KOPT-K1 (cell line): ENCODE measurements around the gene RAB3IL1.

Experiments used
- H3K27ac ChIP-seq: fragments of 200-600 bp; sonication (generic); 2 replicates; pipeline ENCODE4 v1.5.1; 2016; ENCODE audit warnings: antibody characterized with exemption, mild to moderate bottlenecking, low read depth, low read length; ENCODE audit not compliant: poor library complexity, severe bottlenecking
- H3K36me3 ChIP-seq: fragments of 200-600 bp; sonication (generic); 2 replicates; pipeline ENCODE4 v1.5.1; 2017; ENCODE audit warnings: antibody characterized with exemption, mild to moderate bottlenecking, low read length, moderate library complexity; ENCODE audit not compliant: insufficient read depth
- H3K9me3 ChIP-seq: fragments of 200-600 bp; sonication (generic); 2 replicates; pipeline ENCODE4 v1.5.1; 2017; ENCODE audit warnings: antibody characterized with exemption, low read length, mild to moderate bottlenecking; ENCODE audit not compliant: insufficient read depth, poor library complexity, severe bottlenecking

RAB3IL1 gene

DNA sequence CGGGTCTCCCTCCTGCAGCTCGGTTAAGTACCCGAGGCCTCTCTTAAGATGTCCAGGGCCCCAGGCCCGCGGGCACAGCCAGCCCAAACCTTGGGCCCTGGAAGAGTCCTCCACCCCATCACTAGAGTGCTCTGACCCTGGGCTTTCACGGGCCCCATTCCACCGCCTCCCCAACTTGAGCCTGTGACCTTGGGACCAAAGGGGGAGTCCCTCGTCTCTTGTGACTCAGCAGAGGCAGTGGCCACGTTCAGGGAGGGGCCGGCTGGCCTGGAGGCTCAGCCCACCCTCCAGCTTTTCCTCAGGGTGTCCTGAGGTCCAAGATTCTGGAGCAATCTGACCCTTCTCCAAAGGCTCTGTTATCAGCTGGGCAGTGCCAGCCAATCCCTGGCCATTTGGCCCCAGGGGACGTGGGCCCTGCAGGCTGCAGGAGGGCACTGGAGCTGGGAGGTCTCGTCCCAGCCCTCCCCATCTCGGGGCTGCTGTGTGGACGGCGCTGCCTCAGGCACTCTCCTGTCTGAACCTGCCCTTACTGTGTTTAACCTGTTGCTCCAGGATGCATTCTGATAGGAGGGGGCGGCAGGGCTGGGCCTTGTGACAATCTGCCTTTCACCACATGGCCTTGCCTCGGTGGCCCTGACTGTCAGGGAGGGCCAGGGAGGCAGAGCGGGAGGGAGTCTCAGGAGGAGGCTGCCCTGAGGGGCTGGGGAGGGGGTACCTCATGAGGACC, 51.0 kb downstream of the RAB3IL1 start:
- Histone ChIP-seq H3K36me3 (peaks cover 62% of the 10 kb centered on the region), H3K9me3 (no peaks in the 10 kb centered on the region), H3K27ac (no peak overlapping the region)

DNA sequence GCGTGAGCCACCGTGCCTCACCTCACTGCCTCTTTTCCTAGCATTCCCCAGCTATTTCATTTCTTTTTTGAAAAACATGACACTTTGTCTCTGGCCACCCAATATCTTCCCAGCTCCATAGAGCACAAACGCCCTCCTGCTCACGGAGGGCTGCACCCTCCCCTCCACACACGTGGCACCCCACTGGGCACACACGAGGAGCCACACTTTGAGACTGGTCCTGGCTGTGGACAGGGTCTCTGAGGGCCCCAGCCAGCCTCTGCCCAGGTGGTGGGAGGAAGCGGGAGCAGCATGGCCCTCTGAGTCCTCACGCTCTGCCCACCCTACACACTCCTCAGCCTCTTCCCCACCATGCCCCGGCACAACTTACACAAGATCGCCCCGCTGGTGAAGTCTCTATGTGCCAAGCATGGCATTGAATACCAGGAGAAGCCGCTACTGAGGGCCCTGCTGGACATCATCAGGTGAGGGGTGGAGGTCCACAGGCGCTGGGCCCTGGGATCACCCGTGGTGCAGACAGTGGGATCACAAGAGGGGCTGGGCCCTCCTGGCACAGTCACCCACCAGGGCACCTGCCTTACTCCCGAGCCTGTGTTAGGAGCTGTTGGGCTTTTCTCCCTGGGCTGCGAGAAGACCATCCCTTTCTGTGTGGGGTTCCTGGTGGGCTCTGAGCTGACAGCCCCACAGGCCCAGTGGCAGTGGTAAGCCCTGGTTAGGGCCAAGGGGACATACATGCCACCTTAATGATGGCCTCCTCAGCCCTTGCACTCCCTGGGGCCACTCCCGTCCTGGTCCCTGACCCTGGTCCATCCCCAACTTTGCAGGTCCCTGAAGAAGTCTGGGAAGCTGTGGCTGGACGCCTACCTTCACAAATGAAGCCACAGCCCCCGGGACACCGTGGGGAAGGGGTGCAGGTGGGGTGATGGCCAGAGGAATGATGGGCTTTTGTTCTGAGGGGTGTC, 52.3 kb downstream of the RAB3IL1 start:
- H3K36me3 ChIP-seq: peaks cover 75% of the 10 kb centered on the region
- no peak overlapping the region for H3K27ac ChIP-seq
- no peaks in the 10 kb centered on the region for H3K9me3 ChIP-seq

DNA sequence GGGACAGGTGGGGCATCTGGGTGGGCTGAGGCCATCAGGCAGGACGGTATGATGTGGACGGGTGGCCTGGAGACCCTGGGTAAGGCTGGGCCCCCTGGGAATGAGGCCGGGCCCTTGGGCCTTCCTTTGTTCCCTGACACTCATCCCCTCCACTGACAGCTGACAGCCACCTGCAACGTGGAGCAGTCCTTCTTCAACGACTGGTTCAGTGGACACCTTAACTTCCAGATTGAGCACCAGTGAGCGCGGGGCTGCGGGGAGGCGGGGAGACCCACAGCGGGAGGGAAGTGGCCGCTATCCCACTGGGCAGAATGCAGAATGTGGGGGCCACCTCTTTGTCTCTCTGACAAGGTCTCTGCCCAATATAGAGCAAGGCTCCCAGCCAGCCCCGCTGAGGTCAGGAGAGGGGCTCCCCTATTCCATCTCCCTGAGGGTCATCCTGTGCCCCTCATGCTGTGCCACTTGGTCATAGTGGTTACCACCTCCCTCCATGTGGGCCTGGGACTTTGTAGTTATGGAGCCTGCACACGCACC, 53.8 kb downstream of the RAB3IL1 start:
- Histone ChIP-seq H3K9me3 (no peaks in the 10 kb centered on the region), H3K36me3 (peaks cover 90% of the 10 kb centered on the region), H3K27ac (no peak overlapping the region)

DNA sequence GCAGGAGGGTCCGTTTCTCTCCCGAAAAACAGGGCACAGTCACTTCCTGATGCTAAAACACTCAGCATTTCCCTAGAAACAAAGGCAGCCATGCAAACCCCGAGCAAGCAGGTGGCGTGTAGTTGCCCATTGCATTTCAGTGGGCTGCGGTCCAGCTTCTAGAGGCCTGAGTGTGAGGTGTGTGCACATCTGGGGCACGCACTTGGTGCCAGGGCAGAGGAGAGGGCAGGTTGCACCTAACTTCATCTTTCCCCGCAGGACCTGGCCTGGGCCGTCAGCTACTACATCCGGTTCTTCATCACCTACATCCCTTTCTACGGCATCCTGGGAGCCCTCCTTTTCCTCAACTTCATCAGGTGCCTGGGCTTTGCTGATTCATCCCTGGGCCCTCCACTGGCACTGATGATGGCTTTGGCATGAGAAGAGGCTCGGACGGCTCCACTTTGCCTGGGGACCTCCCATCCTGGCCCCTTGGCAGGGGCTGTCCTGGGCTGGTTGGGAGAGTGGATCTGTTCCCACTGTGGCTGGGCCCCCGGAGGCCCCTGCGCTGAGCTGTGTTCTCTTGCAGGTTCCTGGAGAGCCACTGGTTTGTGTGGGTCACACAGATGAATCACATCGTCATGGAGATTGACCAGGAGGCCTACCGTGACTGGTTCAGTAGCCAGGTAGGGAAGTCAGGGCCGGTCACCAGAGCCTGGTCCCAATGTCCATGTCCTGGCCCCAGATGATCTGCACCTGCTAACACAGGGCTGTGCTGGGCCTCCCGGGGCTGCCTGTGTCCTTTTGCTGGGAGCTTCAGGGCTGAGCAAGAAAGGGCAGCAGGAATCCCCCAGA, 54.4 kb downstream of the RAB3IL1 start:
- H3K27ac ChIP-seq: no peak overlapping the region
- no peaks in the 10 kb centered on the region for H3K9me3 ChIP-seq
- H3K36me3 ChIP-seq: peaks cover 96% of the 10 kb centered on the region

DNA sequence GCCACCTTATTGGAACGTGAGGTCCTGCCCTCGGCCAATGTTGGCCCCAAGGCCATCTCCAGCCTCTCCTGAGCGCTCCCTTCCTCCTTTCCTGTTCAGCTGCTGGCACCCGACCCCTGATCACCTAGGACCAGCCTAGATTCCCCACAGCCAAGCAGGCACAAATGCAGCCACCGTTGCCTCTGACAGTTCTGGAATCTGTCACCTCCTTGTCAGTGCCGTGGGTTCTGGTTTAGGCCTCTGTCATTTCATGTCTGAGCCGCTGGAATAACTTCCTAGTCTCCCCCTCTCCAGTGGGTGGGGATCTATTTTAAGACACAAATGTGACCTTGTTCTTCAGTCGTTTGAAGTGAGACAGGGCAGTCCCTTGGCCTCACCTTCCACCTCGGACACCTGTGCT, 55.7 kb downstream of the RAB3IL1 start:
- Histone ChIP-seq H3K36me3 (peaks cover 100% of the 10 kb centered on the region), H3K27ac (no peak overlapping the region), H3K9me3 (no peaks in the 10 kb centered on the region)

DNA sequence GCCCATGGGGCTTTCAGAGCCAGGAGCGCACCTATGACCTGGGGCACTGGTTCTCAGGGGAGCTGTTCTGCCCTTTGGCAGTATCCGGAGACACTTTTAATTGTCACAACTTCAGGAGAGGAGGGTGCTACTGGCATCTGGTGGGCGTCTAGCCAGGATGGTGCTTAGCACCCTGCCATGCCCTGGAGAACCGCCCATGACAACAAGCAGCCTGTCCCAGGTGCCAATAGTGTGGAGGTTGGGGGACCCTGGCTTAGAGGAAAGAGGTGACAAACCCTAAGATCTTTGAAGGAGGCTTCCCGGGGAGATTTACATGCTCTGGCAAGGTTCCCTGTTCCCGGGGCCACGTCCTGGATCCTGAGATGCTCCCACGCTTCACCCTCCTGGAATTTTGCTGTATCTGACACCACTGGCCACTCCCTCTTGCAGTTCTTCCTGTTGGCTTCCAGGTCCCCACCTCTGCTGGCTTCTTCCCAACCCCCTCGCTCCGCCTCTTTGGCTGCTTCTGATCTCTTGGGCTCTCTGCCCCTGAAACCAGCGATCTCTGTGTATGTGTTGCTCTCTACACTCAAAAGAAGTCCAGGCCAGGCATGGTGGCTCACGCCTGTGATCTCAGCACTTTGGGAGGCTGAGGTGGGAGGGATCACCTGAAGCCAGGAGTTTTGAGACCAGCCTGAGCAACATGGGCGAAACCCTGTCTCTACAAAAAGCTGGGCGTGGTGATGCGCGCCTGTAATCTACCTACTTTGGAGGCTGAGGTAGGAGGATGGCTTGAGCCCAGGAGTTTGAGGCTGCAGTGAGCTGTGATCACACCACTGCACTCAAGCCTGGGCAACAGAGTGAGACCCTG, 57.1 kb downstream of the RAB3IL1 start:
- H3K9me3 ChIP-seq: no peaks in the 10 kb centered on the region

DNA sequence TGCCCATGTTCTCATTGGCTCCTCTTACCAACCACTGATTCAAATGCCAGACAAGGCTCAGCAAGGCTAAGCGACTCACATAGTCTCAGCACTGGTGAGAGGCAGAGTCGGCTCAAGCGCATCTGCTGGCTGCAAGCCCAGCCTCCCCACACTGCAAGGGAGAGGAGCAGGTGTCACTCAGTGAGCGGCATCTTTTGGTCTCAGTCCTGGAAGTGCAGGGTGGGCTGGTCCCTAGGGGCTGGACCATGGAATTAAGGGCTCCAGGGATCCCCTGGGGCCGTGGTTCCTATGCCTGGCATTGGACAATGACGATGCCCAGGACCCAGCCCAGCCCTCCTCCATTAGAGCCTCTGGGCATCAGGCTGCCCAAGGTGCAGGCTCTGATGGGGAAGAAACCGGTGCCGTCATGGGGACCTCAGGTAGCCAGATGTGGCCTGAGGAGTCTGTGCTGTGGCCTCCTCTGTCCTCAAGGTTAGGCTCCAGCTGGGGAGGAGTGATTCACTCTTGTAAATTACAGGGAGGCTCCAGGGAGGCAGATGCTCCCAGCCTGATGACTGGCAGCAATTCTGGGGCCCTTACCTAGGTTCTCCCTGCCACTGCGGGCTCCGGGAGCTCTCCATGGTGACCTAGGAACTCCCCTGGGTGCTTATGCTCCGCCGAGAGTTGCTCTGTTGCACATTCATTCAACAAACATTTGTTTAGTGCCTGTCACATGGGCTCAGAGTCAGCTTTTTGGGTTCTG, 61.3 kb downstream of the RAB3IL1 start:
- Histone ChIP-seq H3K27ac (no peak overlapping the region), H3K36me3 (peaks cover 100% of the 10 kb centered on the region), H3K9me3 (no peaks in the 10 kb centered on the region)

More for the DNA sequence above, 57.1 kb downstream of the RAB3IL1 start:
- Histone ChIP-seq H3K36me3 (peaks cover 100% of the 10 kb centered on the region), H3K27ac (no peak overlapping the region)

DNA sequence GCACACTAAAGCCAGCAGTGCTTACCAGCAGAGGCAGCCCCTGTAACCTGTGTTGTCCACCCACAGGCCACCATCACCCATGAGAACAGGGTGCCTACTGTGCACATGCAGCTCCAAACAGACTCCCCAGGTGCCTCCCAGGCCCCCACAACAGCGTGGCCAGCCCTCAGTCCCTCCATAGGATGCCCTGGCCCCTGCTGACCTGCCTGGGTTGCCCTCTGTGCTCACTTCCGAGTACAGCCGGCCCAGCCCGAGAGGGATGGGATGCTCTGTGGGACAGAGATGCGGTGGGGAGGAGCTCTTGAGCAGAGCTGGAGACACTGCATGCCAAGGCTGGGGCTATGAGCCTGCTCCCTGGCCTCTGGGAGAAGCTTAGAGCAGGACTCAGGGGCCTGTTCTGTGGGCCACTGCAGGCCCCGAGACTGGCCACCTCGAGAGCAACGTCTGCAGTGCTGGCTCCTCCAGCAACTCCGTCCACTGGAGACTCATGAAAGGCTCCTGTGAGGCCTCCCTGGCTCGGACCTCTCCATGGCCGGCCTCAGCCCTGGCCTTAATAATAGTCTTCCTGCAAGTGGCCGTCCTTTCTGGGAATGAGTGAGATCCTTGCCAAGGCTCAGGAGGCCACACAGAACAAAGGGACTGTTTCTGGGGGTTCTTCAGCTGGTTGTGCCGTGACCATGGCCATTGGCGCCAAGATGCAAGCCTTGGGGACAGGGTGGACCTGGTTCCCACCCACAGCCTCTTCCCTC, 62.2 kb downstream of the RAB3IL1 start:
- Histone ChIP-seq H3K9me3 (no peaks in the 10 kb centered on the region), H3K27ac (no peak overlapping the region), H3K36me3 (peaks cover 100% of the 10 kb centered on the region)

DNA sequence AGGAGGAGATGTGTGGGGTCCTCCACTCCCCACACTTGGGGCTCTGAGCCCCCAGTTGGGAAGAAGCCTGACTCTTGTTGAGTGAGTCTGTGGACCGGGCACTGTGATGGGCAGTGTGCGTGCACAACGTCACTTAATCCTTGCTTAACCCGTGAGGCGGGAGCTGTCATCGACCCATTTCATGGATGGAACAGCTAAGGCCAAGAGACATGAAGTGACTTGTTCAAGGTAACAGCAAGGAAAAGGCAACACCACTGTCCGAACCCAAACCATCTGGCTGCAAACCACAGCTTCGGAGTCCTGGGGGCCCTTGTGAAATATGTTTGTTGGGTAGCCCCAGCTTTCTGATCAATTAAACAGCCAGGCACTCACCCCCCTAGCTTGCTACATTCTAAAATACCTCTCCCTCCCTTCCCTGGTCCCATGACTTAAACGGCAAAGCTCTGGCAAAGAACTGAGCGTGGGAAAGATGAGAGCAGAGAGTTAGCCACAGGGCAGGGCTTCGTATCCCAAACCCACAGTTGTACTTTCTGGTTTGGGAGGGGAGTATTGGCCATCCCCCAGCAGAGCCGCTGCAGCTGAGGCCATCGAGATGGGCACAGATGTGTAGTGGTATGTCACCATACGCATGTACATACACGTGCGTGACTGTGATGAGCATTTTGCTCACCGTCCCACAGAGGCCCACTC, 63.0 kb downstream of the RAB3IL1 start:
- H3K9me3 ChIP-seq: no peaks in the 10 kb centered on the region
- no peak overlapping the region for H3K27ac ChIP-seq
- peaks cover 100% of the 10 kb centered on the region for H3K36me3 ChIP-seq

DNA sequence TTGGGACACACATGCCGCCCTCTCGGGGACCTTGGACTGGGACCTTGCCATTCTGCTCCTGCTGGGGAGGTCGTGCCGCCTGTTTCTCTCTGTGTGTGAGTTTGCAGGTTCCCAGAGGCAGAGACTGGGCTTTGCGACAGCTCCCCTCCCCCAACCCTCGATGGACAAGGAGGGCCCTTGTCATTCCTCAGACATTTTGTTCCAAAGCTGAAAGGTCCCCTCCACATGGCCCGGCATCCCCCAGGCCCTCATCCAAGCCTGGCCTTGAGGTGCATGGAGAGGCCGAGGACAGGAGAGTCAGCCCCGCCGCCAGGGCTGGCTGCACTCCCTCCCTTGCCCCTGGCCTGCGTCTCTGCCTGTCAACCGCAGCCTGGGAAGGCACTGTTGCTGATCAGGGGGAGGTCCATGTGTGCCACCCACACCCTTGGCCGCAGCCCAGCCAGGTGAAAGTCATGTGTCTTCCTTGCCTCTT, 63.6 kb downstream of the RAB3IL1 start:
- Histone ChIP-seq H3K27ac (no peak overlapping the region), H3K9me3 (no peaks in the 10 kb centered on the region), H3K36me3 (peaks cover 100% of the 10 kb centered on the region)

DNA sequence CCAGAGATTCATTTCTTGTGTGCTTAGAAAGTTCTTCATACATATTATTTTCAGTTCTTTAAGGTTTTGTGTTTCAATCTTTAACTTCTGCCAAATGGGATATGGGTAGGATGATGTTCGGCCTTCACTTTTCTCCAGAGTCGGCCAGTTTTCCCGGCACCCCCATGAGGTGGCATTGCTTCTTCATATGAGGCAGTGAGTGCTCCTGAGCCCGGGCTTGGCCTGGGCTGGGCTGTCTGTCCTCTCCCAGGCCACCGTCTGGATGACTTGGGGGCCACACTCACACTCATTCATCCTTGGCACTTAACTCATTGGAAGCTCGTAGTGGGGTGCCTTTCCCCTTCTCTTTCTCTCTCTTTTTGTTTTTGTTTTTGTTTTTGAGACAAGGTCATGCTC, 65.5 kb downstream of the RAB3IL1 start:
- Histone ChIP-seq H3K36me3 (peaks cover 100% of the 10 kb centered on the region), H3K9me3 (no peaks in the 10 kb centered on the region), H3K27ac (no peak overlapping the region)

DNA sequence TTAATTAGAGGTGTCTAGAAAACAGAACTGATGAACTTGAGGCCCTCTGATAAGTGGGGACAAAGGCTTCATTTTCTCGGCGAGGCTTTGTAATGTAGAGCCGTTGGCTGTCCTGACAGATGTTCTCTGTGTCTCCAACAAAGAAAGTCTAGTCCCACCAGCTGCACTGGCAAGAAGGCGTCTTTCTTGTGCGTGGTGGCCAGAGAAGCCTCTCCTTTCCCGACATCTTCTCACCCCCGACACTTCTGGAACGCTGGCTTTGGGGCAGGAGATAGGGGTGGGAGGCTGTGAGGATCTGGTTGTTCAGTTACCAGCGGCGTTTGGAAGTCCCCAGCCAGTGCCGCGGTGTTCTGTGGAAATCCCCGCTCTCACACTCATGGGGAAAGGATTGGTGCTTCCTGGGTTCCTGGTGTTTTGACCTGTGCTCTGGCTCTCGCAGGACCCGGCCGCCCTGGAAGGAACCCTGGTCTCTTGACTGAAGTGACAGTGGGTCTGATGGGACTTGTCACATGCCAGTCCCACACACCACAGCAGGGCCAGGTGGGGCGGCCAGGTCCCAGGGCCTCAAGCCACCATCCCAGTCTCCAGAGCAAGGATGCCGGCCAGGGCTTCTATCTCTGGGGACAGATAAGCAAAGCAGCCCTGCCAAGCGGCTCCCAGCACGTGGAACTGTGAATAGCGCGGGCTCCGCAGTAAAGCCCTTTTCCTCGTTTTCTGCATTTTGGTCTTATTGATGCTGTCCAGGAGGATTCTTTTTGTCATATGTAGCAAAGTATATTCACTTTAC, 66.1 kb downstream of the RAB3IL1 start:
- Histone ChIP-seq H3K36me3 (peaks cover 100% of the 10 kb centered on the region), H3K9me3 (no peaks in the 10 kb centered on the region), H3K27ac (no peak overlapping the region)
